Activated CD4-positive, CD25-positive, alpha-beta regulatory T cell treated with anti-CD3 and anti-CD28 coated beads, Interleukin-2, amount 50 U/mL, for 24 hours (primary cell): ENCODE measurements around the gene ZNF408.
"Not testable (repeated sequence)": the region's sequence is repeated elsewhere in the genome, so short reads cannot be mapped to it uniquely, and the experiment has no call there.

Source experiments
- ATAC-seq, 2 donors: fragments of 150-1000 bp; cut with Tn5 transposase; one replicate each; pipeline ENCODE4 v1.10.0; 2021; ENCODE audit warnings: mild to moderate bottlenecking in 1 of 2, moderate library complexity in 1 of 2

ZNF408 gene

DNA sequence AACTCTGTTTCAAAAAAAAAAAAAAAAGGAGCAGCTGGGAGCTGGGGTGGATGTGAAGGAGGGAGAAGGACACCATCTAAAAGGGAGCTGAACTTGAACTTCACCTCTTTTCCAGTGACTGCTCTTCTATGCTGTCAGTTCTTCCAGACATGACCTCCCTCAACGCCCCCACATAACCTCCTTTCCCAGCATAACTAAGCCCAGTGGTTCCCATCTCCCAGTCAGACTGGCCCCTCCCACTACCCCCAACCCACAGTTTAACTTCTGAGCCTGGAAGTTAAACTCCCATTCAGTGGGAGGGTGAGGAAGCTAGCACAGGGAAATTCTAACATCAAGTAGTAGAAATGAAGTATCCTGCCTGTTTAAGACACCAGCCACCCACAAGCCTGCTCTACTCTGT is 2.2 kb upstream of the ZNF408 start:
- ATAC-seq = no peak

- peak in 1 of 2 donors; percentile 0 for ATAC-seq
These were observed 335 bp downstream of the ZNF408 start for GRCh38 chr11:46701078-46701654.

DNA sequence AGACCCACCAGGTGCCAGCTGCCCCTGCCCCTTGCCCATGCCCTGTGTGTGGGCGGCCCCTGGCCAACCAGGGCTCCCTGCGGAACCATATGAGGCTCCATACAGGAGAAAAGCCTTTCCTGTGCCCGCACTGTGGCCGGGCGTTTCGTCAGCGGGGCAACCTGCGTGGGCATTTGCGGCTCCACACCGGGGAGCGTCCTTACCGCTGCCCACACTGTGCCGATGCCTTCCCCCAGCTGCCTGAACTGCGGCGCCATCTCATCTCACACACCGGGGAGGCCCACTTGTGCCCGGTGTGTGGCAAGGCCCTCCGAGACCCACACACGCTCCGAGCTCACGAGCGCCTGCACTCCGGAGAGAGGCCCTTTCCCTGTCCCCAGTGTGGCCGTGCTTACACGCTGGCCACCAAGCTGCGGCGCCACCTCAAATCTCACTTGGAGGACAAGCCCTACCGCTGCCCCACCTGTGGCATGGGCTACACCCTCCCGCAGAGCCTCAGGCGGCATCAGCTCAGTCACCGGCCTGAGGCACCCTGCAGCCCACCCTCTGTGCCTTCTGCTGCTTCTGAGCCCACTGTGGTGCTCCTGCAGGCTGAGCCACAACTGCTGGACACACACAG is 4.3 kb downstream of the ZNF408 start:
- ATAC-seq = no peak

DNA sequence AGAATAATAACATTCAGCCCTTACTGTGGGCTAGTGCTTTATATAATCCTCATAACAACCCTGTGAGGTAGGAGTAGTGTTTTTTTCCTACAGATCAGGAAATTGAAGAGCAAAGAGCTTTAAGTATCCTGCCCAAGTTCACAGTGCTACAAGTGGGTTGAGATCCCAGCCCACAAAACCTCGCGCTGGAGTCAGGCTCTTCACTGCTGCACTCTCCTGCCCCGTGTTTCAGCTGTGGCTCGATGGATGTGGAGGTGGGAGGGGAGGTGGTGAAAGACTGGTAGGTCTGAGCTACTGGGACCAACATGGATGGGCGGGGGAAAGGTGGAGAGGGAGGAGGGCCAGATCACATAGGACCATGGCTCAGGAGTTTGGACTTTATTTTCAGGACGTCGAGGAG is 6.1 kb downstream of the ZNF408 start:
- no peak for ATAC-seq

DNA sequence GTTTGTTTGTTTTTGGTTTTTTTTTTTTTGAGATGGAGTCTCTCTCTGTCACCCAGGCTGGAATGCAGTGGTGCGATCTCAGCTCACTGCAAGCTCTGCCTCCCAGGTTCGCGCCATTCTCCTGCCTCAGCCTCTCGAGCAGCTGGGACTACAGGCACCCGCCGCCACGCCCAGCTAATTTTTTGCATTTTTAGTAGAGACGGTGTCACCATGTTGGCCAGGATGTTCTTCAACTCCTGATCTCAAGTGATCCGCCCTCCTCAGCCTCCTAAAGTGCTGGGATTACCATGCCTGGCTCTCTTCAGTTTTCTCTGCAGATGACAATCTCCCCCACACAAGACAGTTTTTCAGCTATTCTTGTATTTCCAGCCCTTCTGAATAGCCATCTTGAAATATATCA is 8.5 kb downstream of the ZNF408 start:
- not testable (repeated sequence) for ATAC-seq

DNA sequence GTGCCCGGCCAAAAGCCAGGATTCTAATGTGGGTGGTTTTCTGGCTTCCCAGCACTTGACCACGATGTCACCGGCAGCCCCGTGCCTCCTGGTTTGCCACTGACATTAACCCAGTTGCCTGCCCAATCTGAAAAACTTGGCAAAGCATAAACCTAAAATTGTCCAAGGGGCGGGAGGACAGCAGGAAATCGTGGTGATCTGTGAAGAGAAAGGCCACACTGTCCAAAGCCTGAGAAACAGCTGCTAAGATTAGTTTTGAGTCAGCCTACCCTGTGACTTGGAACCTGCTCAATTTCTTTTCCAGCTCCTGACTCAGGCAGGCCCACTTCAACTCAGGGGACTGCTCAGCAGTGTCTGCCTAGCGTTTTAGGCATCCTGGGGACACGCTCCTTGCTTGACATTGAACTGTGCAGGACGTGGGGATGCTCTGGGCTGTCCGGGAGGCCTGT is 10.0 kb downstream of the ZNF408 start:
- no peak for ATAC-seq

DNA sequence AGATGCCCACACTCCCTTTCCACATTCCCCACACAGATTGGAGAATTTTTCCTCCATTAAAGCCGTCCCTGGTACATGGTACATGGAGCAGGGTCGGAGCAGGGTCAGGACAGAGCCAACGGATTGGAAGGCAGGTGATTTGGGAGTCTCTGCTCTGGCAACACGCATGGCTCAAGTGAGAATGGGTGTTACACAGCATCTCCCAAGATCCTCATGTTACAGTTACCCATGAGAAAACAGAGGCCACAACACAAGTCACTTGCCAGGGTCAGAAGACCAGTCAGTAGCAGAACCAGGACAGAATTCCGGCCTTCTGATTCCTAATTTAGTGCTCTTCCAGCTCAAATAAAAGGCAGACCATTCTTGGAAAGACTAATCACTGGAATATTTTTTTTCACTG is 10.5 kb downstream of the ZNF408 start:
- no peak for ATAC-seq

DNA sequence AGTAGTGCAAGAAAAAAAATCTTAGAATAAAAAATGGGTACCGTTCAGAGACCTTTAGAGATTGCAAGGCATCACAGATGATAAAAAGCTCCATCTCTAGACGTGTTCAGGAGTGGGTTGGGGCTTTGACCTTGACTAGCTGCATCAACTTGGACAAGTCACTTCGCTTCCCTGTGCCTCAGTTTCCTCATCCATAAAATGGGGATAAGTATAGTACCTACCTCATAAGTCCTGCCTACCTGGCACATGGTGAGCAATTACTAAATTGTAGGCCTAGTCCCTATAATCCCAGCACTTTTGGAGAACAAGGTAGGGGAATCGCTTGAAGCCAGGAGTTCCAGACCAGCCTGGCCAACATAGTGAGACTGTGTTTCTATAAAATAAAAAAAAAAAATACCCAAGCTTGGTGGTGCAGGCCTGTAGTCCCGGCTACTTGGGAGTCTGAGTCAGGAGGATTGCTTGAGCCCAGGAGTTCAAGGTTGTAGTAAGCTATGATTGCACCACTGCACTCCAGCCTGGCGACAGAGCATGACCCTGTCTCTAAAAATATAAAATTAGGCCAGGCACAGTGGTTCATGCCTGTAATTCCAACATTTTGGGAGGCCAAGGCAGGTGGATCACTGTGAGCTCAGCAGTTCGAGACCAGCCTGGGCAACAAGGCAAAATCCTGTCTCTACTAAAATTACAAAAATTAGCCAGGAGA is 12.2 kb downstream of the ZNF408 start:
- no peak for ATAC-seq

- ATAC-seq = not testable (repeated sequence)
These were observed 17.0 kb downstream of the ZNF408 start for GRCh38 chr11:46717825-46718154.

DNA sequence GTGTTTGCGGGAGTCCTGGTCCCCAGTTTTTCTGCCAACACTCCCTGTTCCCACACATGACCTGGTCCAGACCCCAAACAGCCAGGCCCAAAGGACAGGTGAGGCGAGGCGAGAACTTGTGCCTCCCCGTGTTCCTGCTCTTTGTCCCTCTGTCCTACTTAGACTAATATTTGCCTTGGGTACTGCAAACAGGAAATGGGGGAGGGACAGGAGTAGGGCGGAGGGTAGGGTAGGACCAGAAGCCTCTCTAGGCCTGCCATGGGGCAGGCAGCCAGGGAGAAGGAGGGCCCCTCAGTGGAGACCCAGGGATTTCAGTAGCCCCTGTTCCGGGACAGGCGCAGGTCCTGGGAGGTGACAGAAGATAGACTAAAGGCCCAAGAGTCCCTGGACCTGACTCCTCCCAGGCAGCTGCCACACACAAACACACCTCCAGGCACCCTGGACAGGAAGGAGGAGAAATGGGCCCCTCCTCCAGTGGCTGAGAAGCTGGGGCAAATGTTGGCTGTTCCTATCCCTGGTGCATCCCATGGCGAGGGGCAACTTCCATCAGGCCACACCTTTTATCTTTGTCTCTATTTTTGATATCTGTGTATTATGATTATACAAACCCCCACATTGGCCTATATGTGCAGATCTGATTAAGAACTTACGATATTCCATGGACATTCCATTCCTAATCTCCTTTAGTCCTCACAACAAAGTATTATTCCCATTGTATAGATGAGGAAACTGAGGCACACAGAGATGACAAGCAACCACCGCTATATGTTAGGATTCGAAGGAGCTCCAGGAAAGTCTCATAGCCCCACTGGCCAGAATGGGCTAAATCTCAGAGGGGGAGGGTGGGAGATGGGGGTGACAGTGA is 17.6 kb downstream of the ZNF408 start:
- ATAC-seq = peak in 1 of 2 donors; percentile 28

GRCh38 chr11:46719048-46719542 is 18.3 kb downstream of the ZNF408 start, which contains the start of gene F2:
Gene F2, plus strand, starts transcription at chr11:46719213. Its CDS starts 23 bp downstream, at chr11:46719236.
- ATAC-seq = no peak

GRCh38 chr11:46719543-46720218 is 18.9 kb downstream of the ZNF408 start:
- no peak for ATAC-seq

GRCh38 chr11:46721286-46721685 is 20.5 kb downstream of the ZNF408 start:
- no peak for ATAC-seq

- no peak for ATAC-seq
These were observed 21.9 kb downstream of the ZNF408 start for GRCh38 chr11:46722566-46723358.

DNA sequence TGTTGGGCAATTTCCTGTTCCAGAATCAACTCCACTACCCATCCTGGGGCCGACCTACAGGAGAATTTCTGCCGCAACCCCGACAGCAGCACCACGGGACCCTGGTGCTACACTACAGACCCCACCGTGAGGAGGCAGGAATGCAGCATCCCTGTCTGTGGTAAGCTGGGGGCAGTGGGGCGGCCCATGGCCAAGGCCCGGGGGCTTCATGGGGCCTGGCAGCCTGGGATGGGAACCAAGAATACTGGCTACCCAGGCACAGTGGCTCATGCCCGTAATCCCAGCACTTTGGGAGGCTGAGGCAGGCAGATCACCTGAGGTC is 22.5 kb downstream of the ZNF408 start:
- no peak for ATAC-seq

DNA sequence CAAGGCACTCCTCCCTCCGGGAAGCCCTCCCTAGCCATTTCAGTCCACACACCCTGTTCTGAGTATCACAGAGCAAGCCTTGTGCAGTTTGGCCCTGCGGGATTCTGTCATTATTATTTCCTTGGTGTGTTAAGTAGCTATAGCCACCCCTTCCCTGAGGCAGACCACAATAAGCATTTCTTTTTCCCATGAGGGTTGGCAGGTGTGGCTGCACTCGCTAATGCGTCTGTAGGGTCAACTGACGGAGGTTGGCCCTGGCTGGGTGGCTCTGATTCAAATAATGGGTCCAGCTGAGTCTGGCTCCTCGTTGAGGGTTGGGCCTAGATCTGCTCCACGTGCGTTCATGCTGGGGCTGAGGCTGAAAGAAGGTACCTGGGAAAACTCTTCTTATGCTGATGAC is 23.3 kb downstream of the ZNF408 start:
- no peak for ATAC-seq

DNA sequence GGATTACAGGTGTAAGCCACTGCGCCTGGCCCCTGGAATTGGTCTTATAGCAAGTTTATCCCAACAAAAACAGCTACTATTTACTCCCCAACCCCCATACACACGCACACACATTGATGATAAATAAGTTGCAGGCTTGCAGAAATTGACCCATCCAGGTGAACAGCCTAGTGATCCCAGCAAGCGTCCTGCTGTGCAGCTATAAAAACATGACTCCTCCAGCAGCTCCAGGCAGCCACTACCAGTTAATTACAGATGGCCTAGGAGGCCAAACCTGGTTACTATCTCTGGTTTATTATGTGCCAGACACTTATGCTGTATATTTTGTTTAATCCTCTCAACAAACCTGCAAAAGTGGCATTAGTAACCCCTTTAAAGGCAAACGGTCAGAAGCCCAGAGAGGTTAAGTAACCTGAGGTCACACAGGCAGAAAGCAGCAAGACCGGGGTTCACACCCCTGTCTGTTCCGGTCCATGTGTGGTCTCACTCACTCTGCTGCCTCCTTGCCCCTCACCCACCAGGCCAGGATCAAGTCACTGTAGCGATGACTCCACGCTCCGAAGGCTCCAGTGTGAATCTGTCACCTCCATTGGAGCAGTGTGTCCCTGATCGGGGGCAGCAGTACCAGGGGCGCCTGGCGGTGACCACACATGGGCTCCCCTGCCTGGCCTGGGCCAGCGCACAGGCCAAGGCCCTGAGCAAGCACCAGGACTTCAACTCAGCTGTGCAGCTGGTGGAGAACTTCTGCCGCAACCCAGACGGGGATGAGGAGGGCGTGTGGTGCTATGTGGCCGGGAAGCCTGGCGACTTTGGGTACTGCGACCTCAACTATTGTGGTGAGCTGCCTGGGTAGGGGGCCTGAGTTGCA is 24.7 kb downstream of the ZNF408 start:
- ATAC-seq = no peak

DNA sequence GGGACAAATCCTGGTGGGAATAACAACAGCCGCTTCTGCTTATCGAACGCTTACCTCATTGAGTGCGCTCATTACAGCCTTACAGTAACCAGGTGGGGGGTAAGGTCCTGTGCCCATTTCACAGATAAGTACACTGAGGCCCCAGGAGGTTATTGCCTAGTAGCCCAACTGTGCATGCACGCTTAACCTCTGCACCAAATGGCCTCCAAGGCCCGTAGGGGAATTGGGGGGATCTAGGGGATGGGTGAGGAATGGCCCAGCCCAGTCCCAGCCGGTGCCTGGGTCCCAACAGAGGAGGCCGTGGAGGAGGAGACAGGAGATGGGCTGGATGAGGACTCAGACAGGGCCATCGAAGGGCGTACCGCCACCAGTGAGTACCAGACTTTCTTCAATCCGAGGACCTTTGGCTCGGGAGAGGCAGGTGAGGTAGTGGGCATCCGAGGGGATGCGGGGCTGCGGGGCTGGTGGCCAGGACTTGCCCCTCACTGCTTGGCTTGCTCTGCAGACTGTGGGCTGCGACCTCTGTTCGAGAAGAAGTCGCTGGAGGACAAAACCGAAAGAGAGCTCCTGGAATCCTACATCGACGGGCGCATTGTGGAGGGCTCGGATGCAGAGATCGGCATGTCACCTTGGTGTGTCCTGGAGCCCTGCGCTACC is 25.5 kb downstream of the ZNF408 start:
- no peak for ATAC-seq

GRCh38 chr11:46727952-46728658 is 27.3 kb downstream of the ZNF408 start:
- ATAC-seq = no peak

- no peak for ATAC-seq
These were observed 27.8 kb downstream of the ZNF408 start for GRCh38 chr11:46728659-46729040.
